GM03348 (cell line): Measurements from ENCODE around the gene CCDC50.

Source experiments
- DNase-seq: peaks from one replicate; pipeline ENCODE4 v3.0.0; 2012; ENCODE audit warnings: low spot score

The CCDC50 gene

DNA sequence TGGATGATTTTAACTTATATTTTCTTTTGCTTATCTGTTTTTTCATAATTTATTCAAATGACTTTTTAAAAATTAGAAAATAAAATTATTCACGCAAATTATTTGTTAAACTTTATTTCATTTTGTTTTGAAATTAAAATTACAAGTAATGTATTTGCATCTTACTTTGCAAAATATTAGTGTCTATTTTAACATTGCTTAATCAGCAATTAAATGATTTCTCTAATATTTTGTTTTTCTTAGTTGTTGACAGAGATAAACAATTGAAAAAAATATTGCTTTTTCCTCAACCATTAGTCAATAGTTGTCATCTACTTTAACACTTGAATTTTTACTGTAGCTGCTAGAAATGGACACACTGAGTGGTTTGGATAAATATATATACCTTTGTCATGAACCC, 99.0 kb downstream of the CCDC50 start:
- DNase-seq, result no peak

- no peak for DNase-seq
Measured at GRCh38 chr3:191430103-191430502, 100.9 kb downstream of the CCDC50 start.

GRCh38 chr3:191431160-191431822, 102.1 kb downstream of the CCDC50 start:
- DNase-seq, result no peak

DNA sequence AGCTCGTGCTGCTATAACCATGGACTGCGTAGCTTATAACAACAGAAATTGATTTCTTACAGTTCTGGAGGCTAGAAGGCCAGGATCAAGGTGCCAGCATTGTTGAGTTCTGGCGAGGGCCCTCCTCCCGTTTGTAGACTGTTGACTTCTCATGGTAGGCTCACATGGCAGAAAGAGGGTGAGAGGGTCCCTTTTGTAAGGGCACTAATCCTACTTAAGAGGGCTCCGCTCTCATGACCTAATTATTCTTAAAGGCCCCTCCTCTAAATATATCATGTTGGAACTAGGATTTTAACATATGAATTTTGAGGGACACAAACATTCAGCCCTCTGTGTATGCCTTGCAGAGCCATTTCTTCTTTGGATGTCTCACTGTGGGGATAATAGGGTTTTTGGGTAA, 103.0 kb downstream of the CCDC50 start:
- DNase-seq, result no peak

GRCh38 chr3:191434024-191434423, 104.8 kb downstream of the CCDC50 start:
- no peak for DNase-seq

DNA sequence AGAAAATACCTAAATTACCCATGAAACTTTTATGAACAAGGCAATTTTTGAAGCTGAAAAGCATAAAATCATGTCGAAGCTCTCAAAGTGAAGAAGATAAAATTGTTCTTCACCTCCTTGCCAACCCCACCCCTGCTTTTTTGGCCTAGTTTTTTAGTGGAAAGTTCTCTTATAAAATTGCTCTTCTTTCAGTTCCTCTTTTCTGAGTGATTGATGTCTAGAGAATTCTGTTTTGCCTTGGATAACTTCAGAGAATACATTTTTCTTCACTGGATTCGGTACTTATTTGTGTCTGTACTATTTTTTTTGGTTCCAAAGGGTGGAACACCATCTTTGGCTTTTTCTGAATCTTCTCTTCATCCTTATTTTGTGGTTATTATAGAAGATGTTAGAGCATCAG, 106.8 kb downstream of the CCDC50 start:
- no peak for DNase-seq

DNA sequence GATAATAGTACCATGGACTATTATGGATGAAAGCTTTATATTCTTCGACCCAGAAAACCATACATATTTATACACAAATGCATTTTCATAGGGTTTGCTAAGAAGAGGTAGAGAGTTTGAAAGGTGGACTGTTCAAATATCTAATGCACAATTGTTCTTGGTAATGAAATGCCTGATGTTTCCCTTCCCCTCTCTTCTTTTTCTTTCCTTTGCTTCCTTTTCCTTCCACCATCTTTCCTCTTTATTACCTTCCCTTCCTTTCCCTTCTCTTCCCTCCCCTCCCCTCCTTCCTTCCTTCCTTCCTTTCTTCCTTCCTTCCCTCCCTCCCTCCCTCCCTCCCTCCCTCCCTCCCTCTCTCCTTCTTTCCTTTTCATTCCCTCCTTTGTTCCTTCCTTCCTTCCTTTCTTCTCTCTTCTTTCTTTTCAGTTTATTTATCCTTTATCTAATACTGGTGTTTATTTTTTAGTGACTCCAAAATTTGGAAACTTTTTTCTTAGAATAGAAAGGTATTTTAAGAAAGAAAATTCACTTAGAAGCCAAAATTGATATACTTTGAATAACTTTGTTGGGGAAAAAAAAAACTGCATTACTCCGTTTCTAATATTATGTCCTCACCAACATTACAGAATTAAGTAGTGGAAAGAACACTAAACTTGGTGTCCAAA, 109.1 kb downstream of the CCDC50 start:
- no peak for DNase-seq

DNA sequence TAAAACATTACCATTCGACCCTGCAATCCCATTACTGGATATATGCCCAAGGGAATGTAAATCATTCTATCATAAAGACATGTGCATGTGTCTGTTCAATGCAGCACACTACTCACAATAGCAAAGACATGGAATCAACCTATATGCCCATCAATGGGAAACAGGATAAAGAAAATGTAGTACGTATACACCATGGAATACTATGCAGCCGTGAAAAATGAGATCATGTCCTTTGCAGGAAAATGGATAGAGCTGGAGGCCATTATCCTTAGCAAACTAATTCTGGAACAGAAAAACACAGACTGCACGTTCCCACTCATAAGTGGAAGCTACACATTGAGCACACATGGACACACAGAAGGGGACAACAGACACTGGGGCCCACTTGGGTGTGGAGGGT, 111.3 kb downstream of the CCDC50 start:
- no peak for DNase-seq

- no peak for DNase-seq
Measured at GRCh38 chr3:191441687-191442086, 112.5 kb downstream of the CCDC50 start.

GRCh38 chr3:191444569-191444968, 115.4 kb downstream of the CCDC50 start:
- DNase-seq, result no peak
